B cell (primary cell): Measurements from ENCODE around the gene CYP2W1. TPM values are rescaled to one million over a fixed set of nuclear protein-coding genes. Genes with fewer than 3 reads are reported as not detected.

Experiments
- ATAC-seq: fragments of 200-7000 bp; cut with Tn5 transposase; one replicate; pipeline ENCODE4 v1.10.0; 2021; ENCODE audit warnings: low read depth, mild to moderate bottlenecking, moderate number of reproducible peaks, moderate library complexity
- CTCF ChIA-PET: fragments of 350-600 bp; sonication (Branson Sonifier 250); formaldehyde crosslinking; loops from one replicate; lab custom pipeline; 2021; ENCODE audit warnings: antibody characterized with exemption, inconsistent platforms; lab: Charles Lee
- POLR2A ChIA-PET: fragments of 350-600 bp; sonication (Branson Sonifier 250); formaldehyde crosslinking; loops from one replicate; lab custom pipeline; 2021; ENCODE audit warnings: antibody characterized with exemption; lab: Charles Lee
- DNase-seq: peaks from one replicate; pipeline ENCODE4 v3.0.0; 2013
- H2AFZ ChIP-seq: 2 replicates; pipeline ENCODE4 v1.6.1; 2012; ENCODE audit warnings: mild to moderate bottlenecking, low read depth, low read length; ENCODE audit not compliant: insufficient read depth, poor library complexity, severe bottlenecking
- H3K27ac ChIP-seq, 2 donors: 1 replicate in 1 of 2; 2 replicates in 1 of 2; pipeline ENCODE4 v1.5.1; 2012 to 2013; ENCODE audit warnings: low read length in 2 of 2, mild to moderate bottlenecking in 2 of 2, moderate library complexity in 1 of 2
- H3K27me3 ChIP-seq, 4 experiments: fragments of 200-600 bp in 1 of 4; sonication (generic) in 1 of 4; replicated peaks in 1 of 4; 1 replicate in 2 of 4; 2 replicates in 2 of 4; pipeline versions ENCODE4 v1.6.1 to v1.7.0; 2013 to 2016; ENCODE audit warnings: low read length in 3 of 4, mild to moderate bottlenecking in 2 of 4, mixed read lengths in 1 of 4, moderate library complexity in 1 of 4; ENCODE audit not compliant: insufficient read depth in 4 of 4, control insufficient read depth in 3 of 4; ENCODE audit errors: control extremely low read depth in 1 of 4
- H3K36me3 ChIP-seq, 2 experiments: replicated peaks in 1 of 2; 1 replicate in 1 of 2; 2 replicates in 1 of 2; pipeline versions ENCODE4 v1.6.1 to v1.7.1; 2013; ENCODE audit warnings: low read length in 1 of 2; ENCODE audit not compliant: insufficient read depth in 2 of 2, control insufficient read depth in 1 of 2; ENCODE audit errors: control extremely low read depth in 1 of 2, extremely low read depth in 1 of 2
- H3K4me1 ChIP-seq, 2 donors: fragments of 200-600 bp in 1 of 2; sonication (generic) in 1 of 2; 1 replicate in 1 of 2; 2 replicates in 1 of 2; pipeline versions ENCODE4 v1.5.1 to v1.6.1; 2013 to 2017; ENCODE audit warnings: low read length in 2 of 2; ENCODE audit not compliant: control insufficient read depth in 2 of 2, insufficient read depth in 2 of 2
- H3K4me2 ChIP-seq: replicated peaks from 2 replicates; pipeline ENCODE3; 2012; ENCODE audit warnings: mild to moderate bottlenecking, low read depth, low read length; ENCODE audit not compliant: poor library complexity, severe bottlenecking
- H3K4me3 ChIP-seq, 5 experiments: fragments of 200-600 bp in 1 of 5; sonication (generic) in 1 of 5; 1 replicate in 3 of 5; 2 replicates in 2 of 5; pipeline versions ENCODE4 v1.5.1 to v1.7.0; 2011 to 2016; ENCODE audit warnings: low read length in 4 of 5, mild to moderate bottlenecking in 4 of 5, low read depth in 2 of 5, control low read depth in 1 of 5, moderate library complexity in 1 of 5; ENCODE audit not compliant: insufficient read depth in 1 of 5; ENCODE audit errors: control extremely low read depth in 1 of 5, extremely low read depth in 1 of 5
- H3K79me2 ChIP-seq: fragments of 200-600 bp; sonication (generic); one replicate; pipeline ENCODE4 v1.6.0; 2016; ENCODE audit warnings: low read length; ENCODE audit not compliant: control insufficient read depth, insufficient read depth
- H3K9ac ChIP-seq: fragments of 200-600 bp; sonication (generic); 2 replicates; pipeline ENCODE4 v1.6.1; 2017; ENCODE audit warnings: mild to moderate bottlenecking, low read length, moderate library complexity
- H3K9me3 ChIP-seq, 3 donors: one replicate each; pipeline versions ENCODE4 v1.6.1 to v1.7.1; 2013; ENCODE audit warnings: low read length in 2 of 3; ENCODE audit not compliant: control insufficient read depth in 2 of 3, insufficient read depth in 1 of 3; ENCODE audit errors: control extremely low read depth in 1 of 3
- H4K20me1 ChIP-seq: 2 replicates; pipeline ENCODE4 v1.6.0; 2012; ENCODE audit warnings: mild to moderate bottlenecking, low read length; ENCODE audit not compliant: insufficient read depth, control insufficient read depth, poor library complexity, severe bottlenecking
- H3K27ac Mint-ChIP-seq: one replicate; pipeline ENCODE4 v1.8.0; 2021; ENCODE audit warnings: mixed read lengths
- H3K27me3 Mint-ChIP-seq: one replicate; pipeline ENCODE4 v1.8.0; 2021; ENCODE audit warnings: mixed read lengths
- H3K4me1 Mint-ChIP-seq: one replicate; pipeline ENCODE4 v1.8.0; 2021; ENCODE audit warnings: mixed read lengths
- H3K4me3 Mint-ChIP-seq: one replicate; pipeline ENCODE4 v1.8.0; 2021; ENCODE audit warnings: mixed read lengths
- H3K9me3 Mint-ChIP-seq: one replicate; pipeline ENCODE4 v1.8.0; 2022; ENCODE audit warnings: mixed read lengths; ENCODE audit not compliant: insufficient read depth
- CTCF ChIP-seq: fragments of 200-600 bp; IDR thresholded peaks from one replicate; pipeline ENCODE4 v1.8.0; 2022; ENCODE audit warnings: antibody characterized with exemption, mild to moderate bottlenecking
- EZH2 ChIP-seq: IDR thresholded peaks from 2 replicates; pipeline ENCODE4 v1.6.1; 2012; ENCODE audit warnings: borderline replicate concordance, low read depth, mild to moderate bottlenecking, moderate library complexity, low read length; ENCODE audit not compliant: insufficient read depth, poor library complexity, severe bottlenecking
- WGBS: methylation state at CpG from one replicate; pipeline ENCODE4 v1.1.5; 2013; ENCODE audit warnings: missing lambda C conversion rate; ENCODE audit not compliant: insufficient coverage; 5-methylcytosine and 5-hydroxymethylcytosine counted together
- intact Hi-C: fragments of 100-400 bp; cut with micrococcal nuclease; formaldehyde crosslinking; loops from one replicate; pipeline ENCODE4 v1.10.0; 2022
- polyA plus RNA-seq: library from polyadenylated mRNA; depleted of rRNA; stranded (reverse); fragments of >200 nt; gene quantifications from 2 replicates; pipeline ENCODE4 v1.2.3, GENCODE V29; 2012
- total RNA-seq, 2 donors: library from RNA; stranded (reverse); fragments of 120-200 nt in 1 of 2; gene quantifications; 1 replicate in 1 of 2; 2 replicates in 1 of 2; pipeline versions ENCODE4 v1.2.3 to v1.2.4, GENCODE V29; 2013 to 2022

CYP2W1 gene
- total and polyA plus RNA-seq, 2 donors (not counting 1 experiment from before 2014, with no cell fraction given): not detected

GRCh38 chr7:936386-937054 is 46.5 kb upstream of the CYP2W1 start:
- Mint-ChIP-seq H3K27ac (peak overlapping the region; percentile 32), H3K4me1 (peaks cover 13% of the 10 kb centered on the region), H3K4me3 (peak overlapping the region; percentile 13), H3K9me3 (peaks cover 10% of the 10 kb centered on the region), H3K27me3 (peaks cover 8% of the 10 kb centered on the region)
- ChIA-PET CTCF (no interaction called here), POLR2A (no interaction called here)
- TF ChIP-seq EZH2 (no peak), CTCF (no peak)
- Histone ChIP-seq H4K20me1 (no peaks in the 10 kb centered on the region), H3K4me2 (no peak overlapping the region), H3K4me1 (peaks cover 0 to 7% of the 10 kb centered on the region in 2 donors), H3K9me3 (peaks cover 0 to 4% (median 2%) of the 10 kb centered on the region in 3 donors), H3K9ac (no peak overlapping the region), H3K4me3 (no peak overlapping the region), H2AFZ (no peak overlapping the region), H3K79me2 (no peaks in the 10 kb centered on the region), H3K27ac (no peak overlapping the region), H3K27me3 (no peaks in the 10 kb centered on the region), H3K36me3 (no peaks in the 10 kb centered on the region)
- ATAC-seq (peak; percentile 66), DNase-seq (no peak)
- intact Hi-C loops: loop anchor here (1.0 kb wide), 1 partner anchor 14 kb away; no protein-coding TSS in a partner anchor
- 65% methylated on average over 13 of the region's 22 CpGs for WGBS

DNA sequence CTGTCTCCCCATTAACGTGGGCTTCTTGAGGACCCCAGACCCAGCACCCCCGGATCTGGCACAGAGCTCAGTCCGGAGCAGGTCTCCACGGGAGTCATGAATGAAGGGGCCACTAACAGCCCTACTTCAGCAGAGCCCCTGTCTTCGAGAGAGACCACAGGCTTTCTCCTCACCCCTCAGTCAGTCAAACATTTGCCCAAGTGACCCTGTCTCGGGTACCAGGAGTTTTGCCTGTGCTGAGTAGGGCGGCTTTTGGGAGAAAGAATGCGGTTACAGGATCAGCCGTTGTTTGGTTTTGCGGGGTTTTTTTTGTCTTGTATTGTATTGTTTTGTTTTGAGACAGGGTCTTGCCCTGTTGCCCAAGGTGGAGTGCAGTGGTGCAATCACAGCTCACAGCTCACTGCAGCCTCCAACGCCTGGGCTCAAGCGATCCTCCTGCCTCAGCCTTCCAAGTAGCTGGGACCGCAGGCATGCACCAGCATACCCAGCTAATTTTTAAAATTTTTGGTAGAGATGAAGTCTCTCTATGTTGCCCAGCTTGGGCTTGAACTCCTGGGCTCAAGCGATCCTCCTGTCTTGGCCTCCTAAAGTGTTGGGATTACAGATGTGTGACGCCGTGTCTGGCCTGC is 45.0 kb upstream of the CYP2W1 start:
- no peak overlapping the region for H3K4me3 ChIP-seq
- H3K9ac ChIP-seq: no peak overlapping the region
- H3K4me1 ChIP-seq: peaks cover 0 to 7% of the 10 kb centered on the region in 2 donors
- intact Hi-C loops: no loop called here
- H2AFZ ChIP-seq: no peak overlapping the region
- H3K27me3 ChIP-seq: no peaks in the 10 kb centered on the region
- ChIA-PET CTCF (no interaction called here), POLR2A (no interaction called here)
- WGBS: 89% methylated on average over 8 of the region's 16 CpGs
- H3K36me3 ChIP-seq: no peaks in the 10 kb centered on the region
- no peaks in the 10 kb centered on the region for H4K20me1 ChIP-seq
- no peaks in the 10 kb centered on the region for H3K79me2 ChIP-seq
- H3K4me2 ChIP-seq: no peak overlapping the region
- Mint-ChIP-seq H3K4me3 (no peak overlapping the region), H3K4me1 (peaks cover 13% of the 10 kb centered on the region), H3K27me3 (peaks cover 13% of the 10 kb centered on the region), H3K9me3 (peaks cover 10% of the 10 kb centered on the region), H3K27ac (no peak overlapping the region)
- peaks cover 0 to 4% (median 2%) of the 10 kb centered on the region in 3 donors for H3K9me3 ChIP-seq
- H3K27ac ChIP-seq: no peak overlapping the region
- DNase-seq (no peak), ATAC-seq (no peak)
- no peak for TF ChIP-seq CTCF
- no peak for TF ChIP-seq EZH2
